Measurements from ENCODE around the gene OPCML.

The OPCML gene

DNA sequence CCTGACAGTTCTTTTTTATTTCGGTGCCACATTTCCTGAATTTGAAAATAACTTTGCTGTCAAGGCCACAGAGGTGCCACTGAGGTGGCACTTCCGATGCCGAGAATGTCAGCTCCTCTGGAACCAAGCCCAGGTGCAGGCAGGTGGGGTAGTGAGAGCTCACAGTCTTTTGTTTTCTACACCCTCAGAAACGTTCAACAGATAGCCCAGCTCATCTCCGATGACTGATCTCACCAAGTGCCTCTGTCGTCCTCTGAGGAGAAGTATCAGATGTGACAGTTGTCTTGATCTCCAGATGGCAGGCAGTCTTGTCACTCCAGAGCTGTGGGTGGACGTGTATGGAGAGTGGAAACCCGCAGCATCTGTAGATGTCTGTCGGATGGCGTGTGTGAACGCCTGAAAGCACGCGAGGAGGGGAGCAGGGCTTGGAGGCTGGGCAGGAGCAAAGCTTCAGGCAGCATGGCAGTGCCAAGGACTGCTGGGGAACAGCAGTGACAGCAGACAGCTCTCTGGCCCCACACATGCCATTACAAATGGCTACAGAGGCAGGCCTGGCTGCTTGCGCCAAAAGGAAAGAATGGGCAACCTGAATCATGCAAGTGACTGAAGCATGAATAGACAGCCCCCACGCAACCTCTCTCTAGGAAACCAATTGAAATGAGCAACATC, 877.0 kb downstream of the OPCML start:
- DNase-seq (ENCODE audit: low read depth), result no peak

DNA sequence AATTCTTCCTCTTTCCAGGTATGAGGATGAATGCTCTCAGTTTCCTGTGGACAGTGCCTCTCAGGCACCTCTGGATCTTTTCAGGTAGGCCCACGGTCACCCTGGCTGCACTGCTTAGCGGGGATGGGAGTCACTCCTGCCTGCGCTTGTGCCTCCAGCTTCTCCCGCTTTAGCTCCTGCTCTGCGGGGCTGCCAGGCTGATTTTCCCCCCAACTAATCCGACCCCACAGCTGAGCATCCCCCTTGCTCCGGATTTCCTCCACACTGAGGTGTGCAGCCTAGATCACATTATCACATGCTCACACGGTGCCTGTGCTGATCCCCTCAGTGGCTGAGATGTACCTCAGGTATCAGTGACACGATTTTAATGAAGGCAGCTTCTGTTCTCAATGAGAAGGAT, 879.1 kb downstream of the OPCML start:
- DNase-seq (ENCODE audit: low read depth), result no peak

DNA sequence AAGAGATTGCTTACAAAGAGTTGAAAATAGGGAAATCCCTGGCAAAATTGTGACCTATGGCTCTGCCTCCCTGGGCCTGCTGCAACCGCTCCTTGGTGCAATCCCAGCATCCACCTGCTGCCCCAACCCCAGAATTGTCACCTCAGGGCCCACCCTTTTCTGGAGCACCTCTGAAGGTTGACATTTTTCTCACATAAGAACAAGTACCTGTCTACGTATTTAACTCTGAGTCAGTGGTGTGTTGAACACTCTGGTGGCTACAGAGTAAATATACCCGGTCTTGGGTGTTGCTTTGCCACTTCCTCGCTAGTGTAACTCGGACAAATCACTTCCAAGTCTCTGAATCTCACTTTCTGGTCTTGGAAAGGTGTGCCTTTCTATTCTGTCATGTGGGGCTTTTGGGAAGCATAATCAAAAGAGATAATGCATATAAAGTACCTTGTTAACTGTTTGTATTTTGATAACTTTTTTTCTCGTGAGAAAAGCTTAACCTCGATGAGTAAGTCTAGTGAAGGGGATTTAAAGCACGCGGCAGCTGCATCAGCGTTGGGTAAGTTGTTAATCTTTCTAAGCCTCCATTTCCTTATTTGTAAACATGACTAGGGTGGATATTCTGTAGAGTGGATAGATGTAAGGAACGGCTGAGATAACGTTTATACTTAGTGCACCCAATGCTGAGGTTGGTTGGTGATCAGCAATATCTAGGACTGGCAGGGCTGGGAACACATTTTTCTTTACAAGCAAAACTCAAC, 881.2 kb downstream of the OPCML start:
- DNase-seq (ENCODE audit: low read depth), result no peak

DNA sequence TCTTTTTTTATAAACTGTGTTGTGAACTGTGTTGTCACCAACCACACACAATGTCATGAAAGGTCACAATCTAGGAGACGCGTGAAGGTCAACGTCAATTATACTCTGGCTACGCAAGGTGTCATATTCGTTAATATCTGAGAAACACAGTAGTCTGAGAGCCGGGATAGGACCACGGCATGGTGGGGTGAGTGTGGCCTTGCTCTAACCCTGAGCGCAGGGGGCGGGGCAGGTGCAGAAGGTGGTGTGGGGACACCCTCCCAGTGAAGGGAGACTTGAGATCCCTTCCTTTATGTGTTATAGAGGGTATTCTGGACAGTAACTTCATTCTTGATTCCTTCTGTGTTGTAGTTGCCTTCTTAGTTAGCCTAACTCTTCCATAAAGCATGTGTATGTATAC, 883.0 kb downstream of the OPCML start:
- no peak for DNase-seq (ENCODE audit: low read depth)

- DNase-seq (ENCODE audit: low read depth), result no peak
Observed at GRCh38 chr11:132648851-132649250, 883.5 kb downstream of the OPCML start.

DNA sequence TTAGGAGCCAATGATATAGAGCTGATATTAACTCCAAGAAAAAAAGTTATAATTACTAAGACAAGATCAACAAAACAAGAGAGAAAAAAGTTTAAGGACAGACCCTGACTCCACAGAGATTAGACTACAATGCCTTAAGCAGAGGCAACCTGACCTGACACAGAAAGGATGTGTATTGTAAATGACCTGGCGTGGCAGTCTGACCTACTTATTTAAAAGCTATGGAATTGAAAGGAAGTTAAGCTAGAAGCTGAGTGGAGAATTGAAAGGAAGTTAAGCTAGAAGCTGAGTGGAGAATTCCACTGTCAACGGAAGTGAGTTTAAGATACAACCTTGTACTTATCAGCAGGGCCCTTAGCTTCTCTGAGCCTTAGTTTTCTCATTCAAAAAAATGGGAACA, 885.4 kb downstream of the OPCML start:
- DNase-seq (ENCODE audit: low read depth), result no peak

DNA sequence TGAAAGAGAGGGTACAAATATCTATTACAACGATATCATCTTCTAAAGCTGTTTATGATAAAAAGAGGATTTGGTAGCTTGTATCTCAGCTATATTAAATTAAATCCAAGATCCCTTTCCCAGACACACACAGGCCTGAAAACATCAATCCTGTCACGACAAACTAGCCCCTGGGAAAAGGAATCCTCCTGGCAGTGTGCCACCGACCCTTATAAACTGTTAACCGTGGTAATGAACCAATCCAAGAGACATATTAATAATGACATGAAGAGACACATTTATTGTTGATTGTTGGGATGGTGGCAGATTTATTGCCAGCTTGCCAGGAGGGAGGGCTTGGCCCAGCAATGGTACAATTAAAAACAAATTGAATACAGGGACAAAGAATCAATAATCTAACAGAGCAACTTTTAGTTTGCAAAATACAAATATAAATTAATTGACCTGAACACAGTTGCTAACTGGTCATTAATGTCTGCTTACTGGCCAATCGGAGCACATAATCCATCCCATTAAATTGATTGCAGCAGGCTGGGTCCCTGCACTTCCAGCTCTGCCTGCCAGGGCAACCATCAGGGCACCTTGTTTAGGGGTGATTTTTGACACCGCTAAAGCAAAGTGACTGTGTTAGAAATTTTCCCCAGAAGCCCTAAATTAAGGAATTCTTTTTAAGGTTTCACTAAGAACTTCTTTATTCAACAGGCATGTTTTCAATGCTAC, 887.6 kb downstream of the OPCML start:
- no peak for DNase-seq (ENCODE audit: low read depth)

GRCh38 chr11:132643239-132643638, 889.1 kb downstream of the OPCML start:
- no peak for DNase-seq (ENCODE audit: low read depth)

DNA sequence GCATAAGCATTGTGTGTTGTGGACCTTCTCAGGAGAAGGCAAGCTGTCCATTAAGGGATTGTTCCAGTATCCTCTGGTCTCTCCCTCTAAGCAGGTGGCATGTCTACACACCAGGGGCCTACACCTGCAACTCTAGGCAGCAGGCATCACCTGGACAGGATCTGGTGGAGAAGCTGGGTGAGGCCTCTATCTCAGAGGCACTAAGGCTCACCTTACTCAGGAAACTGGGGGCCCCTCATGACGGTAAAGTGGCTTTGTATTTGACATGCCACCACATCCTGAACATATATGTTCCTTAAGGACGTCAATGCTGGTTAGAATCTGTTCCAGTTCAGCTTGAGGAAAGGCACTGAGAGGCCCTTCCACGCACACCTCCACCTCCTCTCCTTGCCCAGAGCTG, 891.3 kb downstream of the OPCML start:
- no peak for DNase-seq (ENCODE audit: low read depth)

DNA sequence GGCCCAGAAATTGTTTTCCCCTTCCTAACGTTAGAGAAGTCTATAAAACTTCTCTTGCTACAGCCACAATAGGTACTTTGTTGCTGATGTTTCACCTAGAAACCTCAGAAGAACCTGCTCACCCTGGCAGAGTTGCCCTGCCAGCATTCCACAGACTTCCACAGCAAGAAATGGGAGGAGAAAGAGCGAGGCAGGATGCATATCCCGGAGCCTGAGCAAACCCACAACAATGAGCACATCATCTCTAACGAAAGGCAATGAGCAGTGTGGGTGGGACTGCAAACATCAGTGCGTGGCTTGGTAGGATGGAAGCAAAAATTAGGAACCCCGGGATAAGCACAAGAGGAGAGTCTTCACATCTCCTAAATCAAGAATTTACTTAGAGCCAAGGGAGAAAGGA, 892.3 kb downstream of the OPCML start:
- no peak for DNase-seq (ENCODE audit: low read depth)

GRCh38 chr11:132639403-132639802, 892.9 kb downstream of the OPCML start:
- no peak for DNase-seq (ENCODE audit: low read depth)

GRCh38 chr11:132638423-132638822, 893.9 kb downstream of the OPCML start:
- DNase-seq (ENCODE audit: low read depth), result no peak

DNA sequence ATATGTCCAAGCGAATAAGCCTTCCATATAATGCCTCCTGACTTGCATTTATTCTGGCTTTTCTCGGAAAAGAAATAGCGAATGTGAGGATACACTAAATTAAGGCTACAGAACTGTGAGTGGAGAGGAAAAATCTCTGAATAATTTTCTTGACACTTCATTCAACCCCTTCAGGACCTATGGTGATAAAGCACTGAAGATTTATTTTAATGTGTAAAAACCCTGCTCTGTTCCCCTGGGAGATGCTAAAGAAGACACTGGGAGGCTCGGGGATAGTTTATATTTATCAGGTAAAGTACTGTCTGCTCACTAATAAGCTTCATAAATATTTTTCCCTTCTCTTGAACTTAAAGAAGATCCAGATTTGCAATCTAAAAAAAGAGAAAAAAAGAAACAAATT, 895.8 kb downstream of the OPCML start:
- DNase-seq (ENCODE audit: low read depth), result no peak

DNA sequence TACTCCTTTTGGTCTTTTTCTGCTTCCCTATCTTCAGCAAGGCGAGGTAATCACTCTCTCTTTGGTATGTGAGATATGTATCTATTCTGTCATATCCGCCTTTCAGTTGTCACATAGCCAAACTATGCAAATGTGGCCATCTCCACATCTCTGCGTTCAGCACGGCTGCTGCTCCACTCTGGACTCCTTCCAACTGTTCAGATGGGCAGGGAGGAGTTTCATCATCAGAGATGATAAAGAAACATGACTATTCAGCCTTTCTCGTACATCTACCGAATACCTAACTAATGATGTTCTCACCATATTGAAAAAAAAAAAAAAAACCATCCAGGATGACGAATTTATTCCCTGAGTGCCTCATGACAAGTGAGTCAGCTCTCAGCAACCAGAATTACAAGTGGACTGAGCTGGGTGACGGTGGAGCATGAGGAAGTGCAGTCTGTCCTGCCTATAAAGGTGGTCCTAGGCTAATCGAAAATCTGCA, 899.6 kb downstream of the OPCML start:
- DNase-seq (ENCODE audit: low read depth), result no peak

GRCh38 chr11:132631989-132632388, 900.3 kb downstream of the OPCML start:
- no peak for DNase-seq (ENCODE audit: low read depth)

DNA sequence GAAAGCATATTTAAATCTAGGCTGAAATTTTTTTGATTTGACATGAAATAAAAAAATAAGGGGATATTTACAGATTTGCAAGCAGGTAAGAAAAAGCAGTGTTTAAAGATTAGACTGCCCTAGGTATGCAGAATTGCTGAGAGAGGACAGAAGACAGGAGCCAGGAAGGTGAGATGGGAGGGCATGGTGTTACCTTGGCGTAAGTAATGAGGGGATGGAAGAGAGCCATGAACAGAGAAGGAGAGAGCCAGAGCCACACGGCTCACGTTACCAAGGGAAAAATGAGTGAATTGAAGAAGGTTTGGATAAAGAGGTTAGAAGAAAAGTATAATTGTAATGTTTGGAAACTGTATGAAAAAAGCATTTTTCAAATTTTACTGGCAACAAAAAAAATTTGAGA, 904.3 kb downstream of the OPCML start:
- no peak for DNase-seq (ENCODE audit: low read depth)

DNA sequence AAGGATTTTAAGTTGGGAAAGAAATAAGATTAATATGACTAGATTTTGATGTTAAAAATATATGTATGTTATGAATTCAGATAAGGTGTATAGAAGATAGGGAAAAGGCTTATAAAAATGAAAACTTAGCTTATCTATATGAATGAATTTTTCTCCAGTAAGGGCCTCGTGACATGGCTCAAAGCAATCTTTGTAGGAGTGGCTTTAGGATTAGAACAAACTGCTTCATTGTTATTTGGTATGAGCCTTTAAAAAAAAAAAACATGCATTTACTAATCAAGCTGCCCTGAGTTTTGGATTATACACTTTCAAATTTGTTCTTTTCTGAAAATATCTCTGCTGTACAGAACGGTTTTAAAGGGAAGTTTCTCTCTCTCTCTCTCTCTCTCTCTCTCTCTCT, 905.9 kb downstream of the OPCML start:
- no peak for DNase-seq (ENCODE audit: low read depth)

GRCh38 chr11:132623511-132623910, 908.8 kb downstream of the OPCML start:
- DNase-seq (ENCODE audit: low read depth), result no peak

DNA sequence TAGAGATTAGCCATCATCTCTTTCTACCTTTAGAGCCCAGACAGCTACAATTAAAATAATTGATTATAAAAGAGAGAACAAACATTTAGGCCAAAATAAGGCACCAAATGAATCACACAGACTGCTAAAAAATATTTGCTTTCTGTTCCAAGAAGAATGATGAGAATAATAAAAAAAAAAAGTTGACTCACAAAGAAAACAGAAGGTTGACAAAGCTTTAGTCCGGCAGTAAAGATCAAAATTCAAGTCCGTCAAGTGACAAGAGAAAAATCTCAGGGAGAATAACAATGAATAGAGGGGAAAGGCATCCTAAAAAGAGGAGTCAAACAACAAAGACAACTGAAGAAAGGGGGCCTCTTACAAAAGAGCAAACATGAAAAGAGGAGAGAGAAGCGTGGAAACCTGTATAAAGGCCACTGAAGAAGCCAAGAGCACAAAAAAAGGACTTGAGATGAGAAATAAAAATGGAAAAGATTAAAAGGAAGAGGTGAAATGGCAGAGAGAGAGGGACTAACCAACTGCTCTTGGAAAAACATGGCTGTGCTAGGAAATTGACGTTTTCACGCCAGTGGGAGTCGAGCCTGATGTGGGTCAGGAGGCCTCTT, 910.2 kb downstream of the OPCML start:
- no peak for DNase-seq (ENCODE audit: low read depth)

GRCh38 chr11:132620423-132620822, 911.9 kb downstream of the OPCML start:
- DNase-seq (ENCODE audit: low read depth), result no peak

- no peak for DNase-seq (ENCODE audit: low read depth)
Observed at GRCh38 chr11:132610791-132611190, 921.5 kb downstream of the OPCML start.

DNA sequence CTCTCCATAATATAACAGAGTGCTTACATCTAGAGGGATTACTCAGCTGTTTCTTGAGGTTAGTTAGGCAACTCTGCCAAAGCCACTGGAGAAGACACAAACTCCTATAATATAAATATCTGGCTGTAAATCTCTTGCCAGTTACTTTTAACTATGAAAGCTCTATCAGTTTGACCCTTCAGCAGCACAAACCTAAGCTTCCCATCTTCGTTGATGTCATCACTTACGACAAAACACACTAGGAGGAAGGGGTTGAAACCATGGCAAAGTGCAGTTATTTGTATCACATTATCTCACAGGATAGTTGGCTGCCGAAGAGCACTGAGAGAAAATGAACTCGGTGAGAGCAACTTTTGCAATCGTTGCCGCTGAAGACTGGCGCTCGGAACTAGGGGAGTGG, 922.1 kb downstream of the OPCML start:
- no peak for DNase-seq (ENCODE audit: low read depth)

DNA sequence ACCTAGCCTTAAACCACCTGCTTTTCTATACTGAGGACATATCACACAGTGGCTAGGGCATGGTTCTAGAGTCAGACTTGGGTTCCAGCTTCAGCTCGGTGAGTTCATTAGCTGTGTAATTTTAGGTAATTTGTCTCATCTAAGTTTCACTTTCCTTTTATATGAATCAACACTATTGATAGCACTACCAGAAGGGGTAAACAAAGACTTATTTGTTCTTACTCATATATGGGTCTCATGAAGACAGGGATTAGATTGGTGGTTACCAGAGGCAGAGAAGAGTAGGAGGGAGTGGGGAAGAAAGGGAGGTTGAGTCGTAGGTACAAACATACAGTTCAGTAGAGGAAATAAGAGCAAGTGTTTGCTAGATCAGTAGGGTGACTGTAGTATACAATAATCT, 924.7 kb downstream of the OPCML start:
- DNase-seq (ENCODE audit: low read depth), result no peak

All from stimulated activated CD8-positive, alpha-beta memory T cell treated with anti-CD3 and anti-CD28 coated beads, Interleukin-12 subunit alpha, Interleukin-12 subunit beta, amount 100 ng/mL, for 4 hours (primary cell).